Measurements from ENCODE around the gene KRTAP5-6.
"Not testable (repeated sequence)": the region's sequence is repeated elsewhere in the genome, so short reads cannot be mapped to it uniquely, and the experiment has no call there.

The KRTAP5-6 gene

DNA sequence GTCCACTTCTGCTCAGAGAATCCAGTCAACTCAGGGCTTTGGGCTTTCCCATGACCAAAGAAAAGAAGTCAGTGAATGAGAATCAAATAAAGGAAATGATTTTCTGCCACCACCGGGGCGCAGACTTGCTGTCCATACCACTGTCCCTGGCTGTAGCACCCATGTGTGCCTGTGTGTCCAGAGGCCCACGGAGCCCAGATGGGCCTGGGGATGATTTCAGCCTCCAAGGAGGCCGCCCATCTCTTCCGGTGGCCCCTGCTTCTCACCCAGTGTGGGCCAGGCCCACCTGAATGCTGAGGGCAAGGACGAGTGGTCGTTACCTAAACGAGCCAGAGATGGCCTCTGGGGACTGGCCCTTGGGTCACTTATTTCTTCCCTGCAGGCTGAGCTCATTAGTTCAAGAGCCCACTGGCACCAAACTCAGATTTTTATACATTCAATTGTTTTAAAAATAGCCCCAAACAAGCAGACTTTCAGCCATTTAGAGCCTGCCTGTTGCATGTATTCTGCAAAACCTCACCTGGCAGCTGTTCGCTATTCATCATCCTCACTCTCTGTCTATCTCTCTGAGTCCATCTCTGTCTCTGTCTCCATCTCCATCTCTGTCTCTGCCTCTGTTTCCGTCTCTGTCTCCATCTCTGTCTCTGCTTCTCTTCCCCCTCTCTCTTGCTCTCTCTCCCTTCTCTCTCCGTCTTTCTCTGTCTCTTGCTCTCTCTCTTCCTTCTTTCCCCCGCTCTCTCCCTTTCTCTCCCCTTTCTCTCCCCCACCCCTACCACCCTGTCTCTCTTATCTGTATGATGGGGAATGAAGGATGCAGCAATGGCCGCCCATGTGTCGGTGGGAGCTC is 43.2 kb upstream of the KRTAP5-6 start:
- no peak overlapping the region for H3K9ac ChIP-seq (ENCODE audit: low read length in 2 of 2)
- no peak overlapping the region for H3K27ac ChIP-seq (ENCODE audit: low read length)
- peaks cover 3% of the 10 kb centered on the region for H3K4me1 ChIP-seq (ENCODE audit: control insufficient read depth, insufficient read depth, low read length)
- H3K27me3 ChIP-seq (ENCODE audit: control insufficient read depth in 1 of 2, insufficient read depth in 2 of 2, low read length in 2 of 2), result peaks cover 17% of the 10 kb centered on the region in 2 donors
- H3K9me3 ChIP-seq (ENCODE audit: control insufficient read depth in 2 of 2, low read length in 2 of 2), result no peaks in the 10 kb centered on the region
- no peak overlapping the region for H3K4me3 ChIP-seq (ENCODE audit: low read length in 2 of 2)
- H3K36me3 ChIP-seq (ENCODE audit: control insufficient read depth in 2 of 2, insufficient read depth in 2 of 2, low read length in 2 of 2), result no peaks in the 10 kb centered on the region

DNA sequence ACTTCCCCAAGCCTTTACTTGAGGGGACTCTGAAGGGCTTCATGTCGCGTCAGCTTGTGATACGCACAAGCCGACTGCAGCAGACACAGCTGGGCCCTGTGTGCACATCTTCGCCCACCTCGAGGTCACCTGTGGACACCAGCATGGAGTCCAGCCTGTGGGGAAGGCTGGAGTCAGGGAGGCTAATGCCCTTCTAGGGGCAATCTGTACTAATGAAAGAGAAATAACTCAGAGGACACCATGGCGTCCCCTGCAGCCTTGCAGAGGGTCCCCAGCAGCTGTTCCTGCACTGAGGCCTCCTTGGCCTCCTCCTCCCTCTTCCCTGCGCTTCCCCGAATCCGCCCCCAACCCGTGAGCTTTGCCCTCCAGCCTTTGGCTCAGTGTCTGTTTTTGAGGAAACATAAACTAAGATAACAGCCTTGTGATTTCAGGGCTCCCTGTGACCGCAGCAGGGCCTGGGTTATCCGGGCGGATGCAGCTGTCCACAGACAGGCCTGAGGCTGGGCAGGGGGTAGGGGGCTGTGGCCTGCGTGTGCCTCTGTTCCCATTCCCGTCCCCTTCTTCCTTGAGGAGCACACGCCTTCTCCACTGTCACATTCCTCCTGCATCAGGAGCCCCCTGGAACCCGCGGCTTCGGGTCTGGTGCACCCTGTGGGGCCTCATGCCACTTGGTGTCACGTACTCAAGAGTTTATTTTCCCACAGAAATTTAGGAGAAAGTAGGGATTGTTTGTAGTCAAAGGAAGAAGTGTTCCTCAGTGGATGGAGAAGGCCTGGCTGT is 42.4 kb upstream of the KRTAP5-6 start:
- Histone ChIP-seq H3K27me3 (ENCODE audit: control insufficient read depth in 1 of 2, insufficient read depth in 2 of 2, low read length in 2 of 2) (peaks cover 17% of the 10 kb centered on the region in 2 donors), H3K9ac (ENCODE audit: low read length in 2 of 2) (no peak overlapping the region), H3K27ac (ENCODE audit: low read length) (no peak overlapping the region), H3K4me1 (ENCODE audit: control insufficient read depth, insufficient read depth, low read length) (peaks cover 3% of the 10 kb centered on the region), H3K36me3 (ENCODE audit: control insufficient read depth in 2 of 2, insufficient read depth in 2 of 2, low read length in 2 of 2) (no peaks in the 10 kb centered on the region), H3K4me3 (ENCODE audit: low read length in 2 of 2) (no peak overlapping the region), H3K9me3 (ENCODE audit: control insufficient read depth in 2 of 2, low read length in 2 of 2) (no peaks in the 10 kb centered on the region)

DNA sequence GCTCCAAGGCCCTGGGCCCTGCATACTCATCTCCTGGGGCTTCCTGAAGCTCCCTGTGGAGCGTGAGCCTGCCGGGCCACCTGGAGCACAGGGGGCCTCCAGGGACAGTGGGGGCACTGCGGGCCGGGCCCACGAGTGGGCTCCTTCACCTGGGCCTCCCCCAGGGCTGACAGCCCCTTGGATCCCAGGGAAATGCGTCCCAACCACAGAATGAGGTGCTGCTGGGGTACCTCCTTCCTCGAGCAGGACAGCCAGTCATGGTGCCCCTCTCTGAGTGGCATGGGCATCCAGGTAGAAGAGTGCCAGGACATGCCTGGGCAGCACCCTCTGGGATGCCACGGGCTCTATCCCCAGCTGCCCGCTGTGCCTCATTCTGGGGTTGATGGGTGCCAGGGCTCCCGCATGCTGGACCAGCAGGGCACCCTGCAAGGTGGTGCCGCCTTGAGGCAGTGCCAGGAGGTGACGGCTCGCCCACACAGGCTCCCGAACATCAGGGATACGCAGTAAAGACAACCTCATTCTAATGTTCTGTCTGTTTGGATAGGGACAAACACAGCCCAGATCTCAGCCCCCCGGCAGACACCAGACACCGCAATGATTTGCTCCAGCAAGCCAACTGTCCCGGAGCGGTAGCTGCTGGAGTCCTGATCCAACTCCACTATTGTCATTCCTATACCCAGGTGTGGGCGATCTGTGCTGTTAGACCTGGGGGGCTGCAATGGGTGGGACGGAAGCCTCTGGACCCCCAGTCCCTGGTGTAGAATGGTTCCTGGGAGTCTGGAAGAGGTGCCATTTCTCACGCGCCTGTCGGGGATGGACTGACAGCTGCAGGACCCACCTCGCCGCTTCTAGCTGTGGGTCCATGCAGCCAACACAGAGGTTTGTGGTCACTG is 41.6 kb upstream of the KRTAP5-6 start:
- H3K4me3 ChIP-seq (ENCODE audit: low read length in 2 of 2), result no peak overlapping the region
- H3K4me1 ChIP-seq (ENCODE audit: control insufficient read depth, insufficient read depth, low read length), result peaks cover 3% of the 10 kb centered on the region

DNA sequence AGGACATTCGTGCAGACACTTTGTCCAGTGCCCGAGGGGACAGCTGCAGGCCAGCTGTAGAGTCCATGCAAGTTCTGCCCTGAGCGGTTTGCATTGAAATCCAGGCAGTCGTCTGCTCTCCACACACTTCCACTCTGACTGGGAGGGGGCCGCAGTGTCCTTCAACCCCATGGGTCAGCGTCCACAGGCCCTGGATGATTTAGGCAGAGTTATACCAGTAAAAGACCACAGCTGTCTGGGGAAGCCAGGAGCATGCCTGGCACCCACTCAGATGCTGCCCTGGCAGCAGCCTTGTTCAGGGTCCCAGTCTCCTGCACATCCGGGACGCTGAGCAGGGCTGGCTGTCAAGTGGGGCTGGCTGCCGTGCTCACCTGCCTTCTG is 40.9 kb upstream of the KRTAP5-6 start:
- H3K36me3 ChIP-seq (ENCODE audit: control insufficient read depth in 2 of 2, insufficient read depth in 2 of 2, low read length in 2 of 2), result no peaks in the 10 kb centered on the region
- H3K4me1 ChIP-seq (ENCODE audit: control insufficient read depth, insufficient read depth, low read length), result peaks cover 3% of the 10 kb centered on the region
- peaks cover 17 to 18% of the 10 kb centered on the region in 2 donors for H3K27me3 ChIP-seq (ENCODE audit: control insufficient read depth in 1 of 2, insufficient read depth in 2 of 2, low read length in 2 of 2)
- H3K27ac ChIP-seq (ENCODE audit: low read length), result no peak overlapping the region
- H3K4me3 ChIP-seq (ENCODE audit: low read length in 2 of 2), result no peak overlapping the region
- no peak overlapping the region for H3K9ac ChIP-seq (ENCODE audit: low read length in 2 of 2)
- H3K9me3 ChIP-seq (ENCODE audit: control insufficient read depth in 2 of 2, low read length in 2 of 2), result no peaks in the 10 kb centered on the region

More for the DNA sequence above, 41.6 kb upstream of the KRTAP5-6 start:
- no peak overlapping the region for H3K9ac ChIP-seq (ENCODE audit: low read length in 2 of 2)
- no peak overlapping the region for H3K27ac ChIP-seq (ENCODE audit: low read length)
- no peaks in the 10 kb centered on the region for H3K9me3 ChIP-seq (ENCODE audit: control insufficient read depth in 2 of 2, low read length in 2 of 2)
- peaks cover 17 to 18% of the 10 kb centered on the region in 2 donors for H3K27me3 ChIP-seq (ENCODE audit: control insufficient read depth in 1 of 2, insufficient read depth in 2 of 2, low read length in 2 of 2)
- no peaks in the 10 kb centered on the region for H3K36me3 ChIP-seq (ENCODE audit: control insufficient read depth in 2 of 2, insufficient read depth in 2 of 2, low read length in 2 of 2)

DNA sequence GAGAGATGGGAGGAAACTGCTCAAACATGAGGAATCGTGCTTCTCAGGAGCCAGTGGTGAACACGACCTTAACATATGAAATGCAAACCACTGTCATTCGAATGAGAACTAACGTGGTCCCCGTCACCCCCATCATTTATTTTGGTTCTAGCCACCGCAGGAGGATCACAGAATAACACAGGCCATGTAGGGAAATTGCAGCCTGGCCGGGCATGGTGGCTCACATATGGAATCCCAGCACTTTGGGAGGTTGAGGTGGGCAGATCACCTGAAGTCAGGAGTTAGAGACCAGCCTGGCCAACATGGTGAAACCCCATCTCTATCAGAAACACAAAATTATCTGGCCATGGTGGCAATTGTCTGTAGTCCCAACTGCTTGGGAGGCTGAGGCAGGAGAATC is 40.3 kb upstream of the KRTAP5-6 start:
- no peaks in the 10 kb centered on the region for H3K36me3 ChIP-seq (ENCODE audit: control insufficient read depth in 2 of 2, insufficient read depth in 2 of 2, low read length in 2 of 2)
- no peak overlapping the region for H3K4me3 ChIP-seq (ENCODE audit: low read length in 2 of 2)
- peaks cover 3% of the 10 kb centered on the region for H3K4me1 ChIP-seq (ENCODE audit: control insufficient read depth, insufficient read depth, low read length)
- no peak overlapping the region for H3K27ac ChIP-seq (ENCODE audit: low read length)
- peaks cover 17 to 18% of the 10 kb centered on the region in 2 donors for H3K27me3 ChIP-seq (ENCODE audit: control insufficient read depth in 1 of 2, insufficient read depth in 2 of 2, low read length in 2 of 2)
- H3K9me3 ChIP-seq (ENCODE audit: control insufficient read depth in 2 of 2, low read length in 2 of 2), result no peaks in the 10 kb centered on the region
- H3K9ac ChIP-seq (ENCODE audit: low read length in 2 of 2), result no peak overlapping the region

DNA sequence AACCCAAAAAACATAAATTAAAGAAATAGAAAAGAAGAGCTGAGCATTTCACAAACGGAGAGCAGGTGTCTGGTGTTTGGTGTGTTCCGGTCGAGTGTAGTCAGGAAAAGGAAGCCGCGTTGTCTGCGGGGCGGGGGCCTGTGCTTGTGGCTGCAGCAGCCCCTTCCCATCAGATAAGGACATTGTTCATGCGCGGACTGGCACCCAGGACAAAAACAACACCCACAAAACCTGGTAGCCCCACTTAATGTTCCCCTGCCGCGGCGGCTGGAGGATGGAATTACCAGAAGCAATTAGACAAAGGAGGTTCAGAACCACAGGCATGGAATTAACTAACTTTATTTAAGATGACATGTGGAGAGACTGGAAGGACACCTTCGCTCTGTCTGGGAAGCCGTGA is 37.5 kb upstream of the KRTAP5-6 start:
- Histone ChIP-seq H3K4me3 (ENCODE audit: low read length in 2 of 2) (no peak overlapping the region), H3K4me1 (ENCODE audit: control insufficient read depth, insufficient read depth, low read length) (no peaks in the 10 kb centered on the region), H3K9ac (ENCODE audit: low read length in 2 of 2) (no peak overlapping the region), H3K27me3 (ENCODE audit: control insufficient read depth in 1 of 2, insufficient read depth in 2 of 2, low read length in 2 of 2) (peaks cover 11 to 17% of the 10 kb centered on the region in 2 donors), H3K27ac (ENCODE audit: low read length) (no peak overlapping the region), H3K9me3 (ENCODE audit: control insufficient read depth in 2 of 2, low read length in 2 of 2) (no peaks in the 10 kb centered on the region), H3K36me3 (ENCODE audit: control insufficient read depth in 2 of 2, insufficient read depth in 2 of 2, low read length in 2 of 2) (no peaks in the 10 kb centered on the region)

DNA sequence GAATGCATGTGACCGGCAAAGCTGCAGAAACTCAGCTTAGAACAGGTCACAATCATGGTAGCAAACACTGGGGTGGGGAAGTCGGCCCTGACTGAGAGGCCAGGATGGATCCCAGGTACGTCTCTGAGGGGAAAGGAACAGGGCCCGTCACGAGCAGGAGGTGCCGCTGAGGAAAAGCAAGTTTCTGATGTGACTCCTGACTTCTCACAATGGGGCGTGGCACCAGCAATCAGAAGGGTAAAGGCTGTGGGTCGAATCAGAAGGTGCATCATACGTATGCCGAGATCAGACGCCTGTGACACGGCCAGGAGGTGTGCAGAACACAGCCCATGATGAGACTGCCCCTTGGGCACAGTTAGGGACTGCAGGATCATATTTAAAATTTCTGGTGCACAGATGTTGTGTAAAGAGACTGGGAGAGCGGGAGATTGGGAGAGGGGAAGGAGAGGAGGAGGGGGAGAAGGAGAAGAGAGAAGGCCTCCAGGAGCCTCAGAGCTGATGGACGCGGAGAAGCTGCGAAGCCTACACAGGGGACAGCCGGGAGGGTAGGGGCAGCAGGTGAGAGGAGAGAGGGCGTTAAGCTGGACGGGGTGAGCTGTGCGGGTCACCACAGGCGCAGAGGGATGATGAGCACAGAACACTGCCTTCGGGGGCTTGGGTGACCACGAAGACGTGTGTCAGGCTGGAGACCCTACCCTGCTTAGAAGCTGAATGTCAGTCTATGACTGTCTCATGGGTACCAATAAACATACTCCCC is 36.7 kb upstream of the KRTAP5-6 start:
- H3K9me3 ChIP-seq (ENCODE audit: control insufficient read depth in 2 of 2, low read length in 2 of 2), result no peaks in the 10 kb centered on the region
- H3K4me1 ChIP-seq (ENCODE audit: control insufficient read depth, insufficient read depth, low read length), result no peaks in the 10 kb centered on the region
- H3K36me3 ChIP-seq (ENCODE audit: control insufficient read depth in 2 of 2, insufficient read depth in 2 of 2, low read length in 2 of 2), result no peaks in the 10 kb centered on the region
- no peak overlapping the region for H3K4me3 ChIP-seq (ENCODE audit: low read length in 2 of 2)
- no peak overlapping the region for H3K9ac ChIP-seq (ENCODE audit: low read length in 2 of 2)
- peaks cover 9 to 14% of the 10 kb centered on the region in 2 donors for H3K27me3 ChIP-seq (ENCODE audit: control insufficient read depth in 1 of 2, insufficient read depth in 2 of 2, low read length in 2 of 2)
- H3K27ac ChIP-seq (ENCODE audit: low read length), result no peak overlapping the region

DNA sequence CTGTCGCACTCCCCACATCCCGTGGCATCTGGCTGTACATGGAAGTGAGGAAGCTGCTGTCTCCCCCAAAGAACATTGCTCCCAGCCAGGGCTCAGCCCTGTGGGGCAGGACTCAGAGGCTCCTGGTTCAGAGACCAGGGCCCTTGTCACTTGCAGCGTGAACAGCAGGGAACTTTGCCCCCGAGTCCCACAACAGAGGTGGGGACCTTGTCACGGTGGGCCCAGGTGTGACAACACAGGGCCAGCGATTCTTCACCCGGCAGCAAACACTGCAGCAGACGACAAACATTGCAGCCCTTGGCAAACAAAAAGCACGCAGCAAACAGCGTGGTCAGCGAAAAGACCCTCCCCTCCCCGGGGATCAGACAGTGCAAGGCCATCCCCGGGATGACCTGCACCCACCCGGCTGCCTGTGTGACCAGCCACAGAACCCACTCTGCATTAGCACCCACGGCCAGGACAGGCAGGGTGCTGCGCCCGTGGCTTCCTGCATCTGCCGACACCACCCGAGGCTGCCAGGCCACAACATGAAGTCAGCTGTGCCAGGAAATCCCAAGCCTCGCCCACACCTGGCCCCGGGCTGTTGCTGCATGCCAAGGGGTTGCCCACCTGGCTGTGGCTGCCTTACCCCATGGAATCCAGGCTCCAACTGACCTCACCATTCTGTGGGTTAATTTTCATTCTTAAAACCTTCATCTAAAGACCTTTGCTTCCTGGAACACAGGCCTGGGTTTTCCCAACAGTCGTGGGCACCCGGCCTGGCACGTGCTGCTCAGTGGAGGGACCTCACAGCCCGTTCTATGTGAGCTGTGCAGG is 35.3 kb upstream of the KRTAP5-6 start:
- H3K27me3 ChIP-seq (ENCODE audit: control insufficient read depth in 1 of 2, insufficient read depth in 2 of 2, low read length in 2 of 2); H3K4me1 ChIP-seq (ENCODE audit: control insufficient read depth, insufficient read depth, low read length); H3K9ac ChIP-seq (ENCODE audit: low read length in 2 of 2); H3K9me3 ChIP-seq (ENCODE audit: control insufficient read depth in 2 of 2, low read length in 2 of 2); H3K36me3 ChIP-seq (ENCODE audit: control insufficient read depth in 2 of 2, insufficient read depth in 2 of 2, low read length in 2 of 2); H3K27ac ChIP-seq (ENCODE audit: low read length); H3K4me3 ChIP-seq (ENCODE audit: low read length in 2 of 2): not testable (repeated sequence)

DNA sequence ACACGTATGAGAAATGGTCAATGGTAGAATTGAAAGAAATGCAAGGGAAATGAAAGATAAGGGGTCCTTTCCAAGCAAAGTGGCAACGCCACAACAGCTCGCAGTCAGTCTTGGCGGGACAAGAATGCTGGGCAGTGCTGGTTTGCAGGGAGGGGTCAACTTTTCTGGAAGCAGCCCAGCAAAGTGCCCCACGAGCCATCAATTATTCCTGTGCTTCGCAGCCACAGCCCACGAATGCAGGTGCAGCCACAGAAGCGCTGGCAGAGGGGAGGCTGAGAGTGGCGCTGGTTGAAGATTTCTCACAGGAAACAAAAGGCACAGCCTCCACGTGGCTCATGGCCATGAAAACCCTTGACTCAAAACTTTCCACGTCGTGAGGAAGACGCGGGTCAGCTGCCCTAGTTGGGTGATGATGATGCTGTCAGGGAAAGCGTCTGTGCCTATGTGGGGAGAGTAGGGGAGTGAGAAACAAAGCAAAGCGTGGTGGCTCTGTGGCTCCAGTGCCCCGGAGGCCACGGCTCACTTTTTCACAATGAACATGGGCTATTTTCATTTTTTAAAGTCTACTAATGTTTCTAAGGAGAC is 34.2 kb upstream of the KRTAP5-6 start:
- not testable (repeated sequence) for H3K9me3 ChIP-seq (ENCODE audit: control insufficient read depth in 2 of 2, low read length in 2 of 2); H3K9ac ChIP-seq (ENCODE audit: low read length in 2 of 2); H3K4me1 ChIP-seq (ENCODE audit: control insufficient read depth, insufficient read depth, low read length); H3K4me3 ChIP-seq (ENCODE audit: low read length in 2 of 2); H3K36me3 ChIP-seq (ENCODE audit: control insufficient read depth in 2 of 2, insufficient read depth in 2 of 2, low read length in 2 of 2); H3K27ac ChIP-seq (ENCODE audit: low read length); H3K27me3 ChIP-seq (ENCODE audit: control insufficient read depth in 1 of 2, insufficient read depth in 2 of 2, low read length in 2 of 2)
